Activated naive CD4-positive, alpha-beta T cell treated with anti-CD3 and anti-CD28 coated beads, Interleukin-2, amount 10 ng/mL, durations not matched to agents 5 hours and 36 hours (primary cell): ENCODE results near the gene CPB2. TPM values are rescaled to one million over a fixed set of nuclear protein-coding genes. Genes with fewer than 3 reads are reported as not detected.

ENCODE experiments used
- total RNA-seq, 2 experiments: library from RNA; stranded (reverse); gene quantifications; one replicate each; pipeline ENCODE4 v1.2.3, GENCODE V29; 2021

The CPB2 gene, protein sequence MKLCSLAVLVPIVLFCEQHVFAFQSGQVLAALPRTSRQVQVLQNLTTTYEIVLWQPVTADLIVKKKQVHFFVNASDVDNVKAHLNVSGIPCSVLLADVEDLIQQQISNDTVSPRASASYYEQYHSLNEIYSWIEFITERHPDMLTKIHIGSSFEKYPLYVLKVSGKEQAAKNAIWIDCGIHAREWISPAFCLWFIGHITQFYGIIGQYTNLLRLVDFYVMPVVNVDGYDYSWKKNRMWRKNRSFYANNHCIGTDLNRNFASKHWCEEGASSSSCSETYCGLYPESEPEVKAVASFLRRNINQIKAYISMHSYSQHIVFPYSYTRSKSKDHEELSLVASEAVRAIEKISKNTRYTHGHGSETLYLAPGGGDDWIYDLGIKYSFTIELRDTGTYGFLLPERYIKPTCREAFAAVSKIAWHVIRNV
- total RNA-seq, result not detected

DNA sequence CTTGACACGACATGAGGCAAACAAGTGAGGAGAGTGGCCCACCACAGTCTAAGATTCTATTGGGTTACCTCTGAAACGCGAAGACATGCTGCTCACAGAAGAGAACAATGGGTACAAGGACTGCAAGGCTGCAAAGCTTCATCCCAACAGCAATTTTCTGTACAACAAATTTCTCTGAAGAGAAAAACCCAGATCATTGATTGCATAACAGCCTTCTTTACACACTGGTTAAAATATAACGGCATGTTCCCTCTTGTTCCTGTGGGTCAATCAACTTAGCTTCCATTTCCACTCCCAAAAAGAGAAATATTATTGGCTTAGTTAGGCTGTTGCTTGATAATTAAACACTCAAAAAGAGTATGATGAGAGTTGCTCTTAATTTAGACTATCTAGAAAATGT lies at the start of gene CPB2:
CPB2 (minus strand) TSS at position 166 of the 400 bp plus-strand sequence; CDS start at position 142, 24 bp downstream.

DNA sequence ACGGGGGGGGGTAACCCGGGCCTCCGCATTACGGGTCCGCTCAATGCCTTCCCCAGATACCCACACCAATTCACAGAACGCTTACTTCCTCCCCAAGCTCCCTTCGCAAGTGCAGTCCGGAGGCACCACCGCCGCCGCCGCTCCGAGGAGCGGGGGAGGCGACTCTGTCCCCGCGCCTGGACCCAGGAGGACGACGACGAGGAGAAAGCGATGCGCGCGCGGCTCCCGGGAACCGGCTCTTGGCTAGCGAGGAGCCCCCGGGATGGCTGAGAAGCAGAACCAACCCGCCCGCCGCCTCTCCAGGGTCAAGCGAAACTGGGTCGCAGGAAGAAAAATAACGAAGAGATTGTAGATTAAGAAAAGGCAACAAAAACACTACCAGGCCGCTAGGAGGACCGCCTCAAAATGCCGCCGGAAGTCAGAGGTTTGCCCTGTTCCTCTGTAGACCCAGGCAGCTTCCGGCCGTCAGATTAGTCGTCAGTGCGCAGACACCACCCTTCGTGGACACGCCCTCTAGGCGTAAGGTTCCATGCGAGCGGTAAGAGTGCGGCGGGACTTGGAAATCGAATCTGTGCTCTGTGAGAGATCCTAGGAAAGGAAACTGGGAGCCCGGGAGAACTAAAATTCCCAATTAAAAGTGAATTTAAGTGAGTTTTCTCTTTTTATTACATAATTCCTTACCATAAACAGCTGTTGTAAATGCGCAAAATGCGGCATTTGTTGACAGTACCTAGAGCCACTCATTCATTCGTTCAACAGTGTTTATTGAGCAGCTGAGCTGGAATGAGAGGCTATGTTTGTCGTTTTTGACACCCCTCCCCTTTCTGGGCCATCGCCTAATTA lies 52.3 kb downstream of the CPB2 start, which contains the start of gene ZC3H13:
ZC3H13 (minus strand) TSS at position 428 of the 843 bp plus-strand sequence. CDS start 7,239 bp downstream, outside the sequence.

Other genes with a start within 250 kb of the CPB2 start
- gene ZC3H13, start 52.3 kb downstream of the CPB2 start, total RNA-seq, result 10 to 100 TPM; 36.5 to 37.1 TPM
- 1,000 to 10,000 TPM; 1,084 to 1,086 TPM for gene LCP1, start 77.1 kb upstream of the CPB2 start, total RNA-seq
- gene LRRC63, start 106.9 kb upstream of the CPB2 start, total RNA-seq, result under 1 TPM; 0.63 to 0.79 TPM